ENCODE measurements around the gene WNT1. TPM values are rescaled to one million over a fixed set of nuclear protein-coding genes. Genes with fewer than 3 reads are reported as not detected.

WNT1 gene
- total and polyA plus RNA-seq, 10 of the 15 experiments (the other 5 are each of a cell fraction or from before 2014, with no cell fraction given), result not detected

DNA sequence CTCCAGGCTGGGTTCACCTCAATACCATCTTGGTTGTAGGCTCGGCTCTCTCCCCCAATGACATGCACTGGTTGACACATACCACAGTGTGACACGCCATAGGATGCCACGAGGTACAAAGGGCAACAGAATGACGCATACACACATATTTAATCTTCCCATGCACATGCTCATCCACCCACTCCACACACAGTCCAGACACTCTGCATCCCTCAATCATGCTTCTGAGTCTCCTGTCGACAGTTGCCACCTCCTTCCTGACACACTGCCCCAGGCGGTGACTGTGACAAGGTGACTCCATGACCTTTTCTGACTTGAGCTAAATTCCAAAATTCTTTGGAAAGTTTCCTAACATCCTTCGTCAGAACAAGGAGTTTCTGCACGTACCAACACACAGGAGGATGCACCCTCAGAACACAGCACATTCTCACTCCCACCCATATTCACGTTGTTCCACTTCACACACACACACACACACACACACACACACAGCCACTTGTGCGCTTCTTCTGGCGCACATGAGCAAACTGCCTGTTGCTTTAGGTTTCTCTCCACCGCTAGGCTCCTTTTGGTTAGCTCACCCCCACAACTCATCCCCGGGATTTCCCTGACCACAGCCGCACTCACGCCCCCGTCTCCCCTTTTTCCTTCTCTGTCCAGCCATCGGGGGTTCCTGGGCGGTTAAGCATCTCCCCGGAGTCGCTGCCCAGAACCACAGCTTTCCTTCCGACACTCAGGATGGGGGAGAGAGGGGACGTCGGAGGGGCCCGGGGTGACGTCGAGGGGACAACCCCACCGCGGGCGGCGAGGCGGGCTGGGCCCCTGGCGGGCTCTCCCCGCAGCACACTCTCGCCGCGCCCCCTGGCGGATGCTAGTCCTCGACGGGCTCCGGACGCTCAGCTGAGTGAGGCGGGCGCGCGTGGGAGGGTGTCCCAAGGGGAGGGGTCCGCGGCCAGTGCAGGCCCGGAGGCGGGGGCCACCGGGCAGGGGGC, 536 bp upstream of the WNT1 start (continued):
- TF ChIP-seq E2F4 (IDR thresholded peaks at IDR 0.05; ENCODE audit: low read depth, low read length), result no peak
- 0 out of 2 replicates have a peak, but pooled peaks have one; percentile 11 for TF ChIP-seq CBX5 (IDR thresholded peaks at IDR 0.05; ENCODE audit: low read depth)
- no peak for TF ChIP-seq ZNF592 (IDR thresholded peaks at IDR 0.05)
- TF ChIP-seq MTA3 (IDR thresholded peaks at IDR 0.05; ENCODE audit: borderline replicate concordance, low read length), result no peak; the same call in 1 of the 2 replicates
- no peak for TF ChIP-seq MYC (IDR thresholded peaks at IDR 0.05; ENCODE audit: insufficient read depth, insufficient read length, insufficient replicate concordance, low read length, severe bottlenecking)
- TF ChIP-seq STAT3 (IDR thresholded peaks at IDR 0.05; ENCODE audit: low read depth, low read length), result no peak
- TF ChIP-seq KLF5 (IDR thresholded peaks at IDR 0.05; ENCODE audit: partially characterized antibody), result no peak
- TF ChIP-seq CBFB (IDR thresholded peaks at IDR 0.05; ENCODE audit: low read depth), result peak; percentile 91
- no peak for TF ChIP-seq ATF3 (IDR thresholded peaks at IDR 0.05; ENCODE audit: borderline replicate concordance, extremely low read depth, low read depth, low read length)
- TF ChIP-seq TBL1XR1 (IDR thresholded peaks at IDR 0.05; ENCODE audit: low read depth, low read length), result no peak
- TF ChIP-seq SKIL (IDR thresholded peaks at IDR 0.05; ENCODE audit: low read depth, poor library complexity, severe bottlenecking), result no peak
- TF ChIP-seq TCF7 (IDR thresholded peaks at IDR 0.05; ENCODE audit: borderline replicate concordance), result no peak
- no peak for TF ChIP-seq EZH2 (IDR thresholded peaks at IDR 0.05; ENCODE audit: borderline replicate concordance, control insufficient read depth, low read depth, low read length)
- TF ChIP-seq SPI1 (IDR thresholded peaks at IDR 0.05; ENCODE audit: borderline replicate concordance, insufficient read depth, low read depth, low read length), result no peak
- peak; percentile 97 for TF ChIP-seq RUNX3 (IDR thresholded peaks at IDR 0.05; ENCODE audit: low read length)
- peak; percentile 62; the same call in 1 of the 2 replicates for TF ChIP-seq ATF7 (IDR thresholded peaks at IDR 0.05; ENCODE audit: low read depth)
- TF ChIP-seq KAT2A (conservative IDR thresholded peaks at IDR 0.05; ENCODE audit: control insufficient read depth, low read depth, low read length), result no peak
- no peak for TF ChIP-seq ZNF207 (IDR thresholded peaks at IDR 0.05; ENCODE audit: borderline replicate concordance)

Data from GM12878 (cell line).